Fibroblast of skin of abdomen (primary cell): ENCODE measurements around the gene ZC3H10.

ENCODE experiments used
- DNase-seq: peaks from one replicate; pipeline ENCODE4 v3.0.0-alpha.2; 2013

Gene ZC3H10

GRCh38 chr12:56127888-56128669 lies 10.0 kb downstream of the ZC3H10 start, which contains the start of gene ESYT1:
ESYT1 (plus strand) TSS chr12:56128267; CDS start chr12:56128320, 53 bp downstream.
- peak; percentile 100 for DNase-seq

GRCh38 chr12:56128670-56129205 lies 10.7 kb downstream of the ZC3H10 start:
- DNase-seq = no peak

- no peak for DNase-seq
Observed at GRCh38 chr12:56129206-56129941, 11.3 kb downstream of the ZC3H10 start.

- DNase-seq = no peak
Observed at GRCh38 chr12:56129942-56130495, 12.0 kb downstream of the ZC3H10 start.

- no peak for DNase-seq
Observed at GRCh38 chr12:56130876-56131275, 12.8 kb downstream of the ZC3H10 start.

- DNase-seq = no peak
Observed at GRCh38 chr12:56134897-56135296, 16.8 kb downstream of the ZC3H10 start.

- DNase-seq = no peak
Observed at GRCh38 chr12:56137853-56138571, 19.9 kb downstream of the ZC3H10 start.

- DNase-seq = no peak
Observed at GRCh38 chr12:56141946-56142784, 24.1 kb downstream of the ZC3H10 start.

- no peak for DNase-seq
Observed at GRCh38 chr12:56143217-56143616, 25.2 kb downstream of the ZC3H10 start.

- no peak for DNase-seq
Observed at GRCh38 chr12:56143870-56144269, 25.8 kb downstream of the ZC3H10 start.

- DNase-seq = no peak
Observed at GRCh38 chr12:56145217-56145616, 27.2 kb downstream of the ZC3H10 start.

- no peak for DNase-seq
Observed at GRCh38 chr12:56146492-56147460, 28.7 kb downstream of the ZC3H10 start.

GRCh38 chr12:56150563-56150962 lies 32.5 kb downstream of the ZC3H10 start:
- DNase-seq = no peak

GRCh38 chr12:56151672-56152131 lies 33.6 kb downstream of the ZC3H10 start:
- DNase-seq = no peak

- peak; percentile 89 for DNase-seq
Observed at GRCh38 chr12:56152132-56152755, 34.2 kb downstream of the ZC3H10 start, which contains the start of gene MYL6B. MYL6B (plus strand) TSS chr12:56152587; CDS start chr12:56153919, 1,332 bp downstream.

GRCh38 chr12:56152756-56153677 lies 35.0 kb downstream of the ZC3H10 start:
- no peak for DNase-seq

GRCh38 chr12:56153678-56154065 lies 35.6 kb downstream of the ZC3H10 start:
- DNase-seq = no peak

- DNase-seq = no peak
Observed at GRCh38 chr12:56154246-56154771, 36.2 kb downstream of the ZC3H10 start.
